GM19193 (cell line): ENCODE results near the gene CLSTN3.

ENCODE experiments used
- POLR2A ChIP-seq: IDR thresholded peaks from 4 replicates; pipeline ENCODE4 v1.6.1; 2011; ENCODE audit not compliant: insufficient read depth, insufficient read length; ENCODE audit errors: extremely low read depth

The CLSTN3 gene

GRCh38 chr12:7100239-7100638 is 29.9 kb upstream of the CLSTN3 start:
- no peak for TF ChIP-seq POLR2A

- TF ChIP-seq POLR2A: no peak
Measured at GRCh38 chr12:7101047-7101693, 29.0 kb upstream of the CLSTN3 start.

- TF ChIP-seq POLR2A: no peak
Measured at GRCh38 chr12:7101694-7102131, 28.5 kb upstream of the CLSTN3 start.

GRCh38 chr12:7102582-7102981 is 27.6 kb upstream of the CLSTN3 start:
- no peak for TF ChIP-seq POLR2A

GRCh38 chr12:7103837-7104584 is 26.2 kb upstream of the CLSTN3 start:
- no peak for TF ChIP-seq POLR2A

GRCh38 chr12:7106082-7106481 is 24.1 kb upstream of the CLSTN3 start:
- TF ChIP-seq POLR2A: no peak

GRCh38 chr12:7107636-7108002 is 22.6 kb upstream of the CLSTN3 start:
- TF ChIP-seq POLR2A: no peak

- TF ChIP-seq POLR2A: peak; percentile 98
Measured at GRCh38 chr12:7108003-7108795, 22.0 kb upstream of the CLSTN3 start.

GRCh38 chr12:7108796-7109571 is 21.2 kb upstream of the CLSTN3 start, which contains the start of gene C1RL:
TSS of gene C1RL (minus strand) at chr12:7109214. CDS start at chr12:7109180, 34 bp downstream.
- TF ChIP-seq POLR2A: no peak

GRCh38 chr12:7109572-7109920 is 20.6 kb upstream of the CLSTN3 start:
- TF ChIP-seq POLR2A: no peak

GRCh38 chr12:7110661-7111060 is 19.5 kb upstream of the CLSTN3 start:
- TF ChIP-seq POLR2A: no peak

- no peak for TF ChIP-seq POLR2A
Measured at GRCh38 chr12:7112041-7112440, 18.1 kb upstream of the CLSTN3 start.

GRCh38 chr12:7113389-7113871 is 16.7 kb upstream of the CLSTN3 start:
- no peak for TF ChIP-seq POLR2A

GRCh38 chr12:7114008-7114407 is 16.2 kb upstream of the CLSTN3 start:
- no peak for TF ChIP-seq POLR2A

- TF ChIP-seq POLR2A: no peak
Measured at GRCh38 chr12:7114851-7115250, 15.3 kb upstream of the CLSTN3 start.
